Stimulated activated naive CD4-positive, alpha-beta T cell (primary cell): ENCODE results near the gene MED27.

Experiments used
- DNase-seq, 6 experiments: peaks; one replicate each; lab custom pipeline; 2025; lab: John Stamatoyannopoulos, UW

Gene MED27

DNA sequence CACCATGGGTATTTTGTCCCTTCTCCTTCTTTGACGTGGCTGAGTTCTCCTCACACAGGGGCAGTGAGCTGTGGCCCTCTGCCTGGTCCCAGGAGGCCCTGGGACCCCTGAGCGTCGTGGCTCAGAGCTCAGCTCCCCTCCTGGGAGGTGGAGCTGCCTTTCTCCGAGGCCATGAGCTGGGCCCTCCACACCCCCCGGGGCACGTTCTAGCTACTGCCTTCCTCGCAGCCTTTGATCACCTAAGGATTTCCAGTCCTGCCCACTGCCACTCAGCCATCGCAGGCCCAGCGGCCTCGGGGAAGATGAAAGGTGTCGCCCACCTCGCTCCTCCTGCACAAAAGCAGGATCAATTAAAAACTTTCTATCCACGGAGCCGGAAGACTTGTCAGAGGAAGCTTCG is 244.9 kb downstream of the MED27 start:
- DNase-seq: no peak

- no peak for DNase-seq
Measured at GRCh38 chr9:131833906-131834305, 245.8 kb downstream of the MED27 start.

DNA sequence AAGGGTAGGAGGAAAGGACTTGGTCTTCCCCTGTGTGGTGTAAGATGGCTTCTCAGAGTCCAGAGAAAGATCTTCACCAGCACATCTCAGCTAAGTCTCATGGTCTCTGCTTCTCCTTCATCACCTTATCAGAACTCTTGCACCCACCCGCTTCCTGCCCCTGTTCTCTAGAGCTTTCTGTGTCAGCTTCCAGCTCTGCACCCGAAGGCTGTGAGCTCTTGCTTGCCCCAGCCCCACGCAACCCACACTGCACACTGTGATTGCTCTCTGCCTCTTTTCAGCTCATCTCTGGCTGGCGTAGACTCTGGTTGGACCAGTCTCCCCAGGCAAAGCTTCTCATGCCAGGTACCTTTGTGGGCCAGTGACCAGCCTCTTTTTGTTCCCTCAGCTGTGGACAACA is 246.6 kb downstream of the MED27 start:
- no peak for DNase-seq

GRCh38 chr9:131831380-131832165 is 248.1 kb downstream of the MED27 start:
- DNase-seq: no peak

- no peak for DNase-seq
Measured at GRCh38 chr9:131827821-131828369, 251.8 kb downstream of the MED27 start.

GRCh38 chr9:131826966-131827525 is 252.6 kb downstream of the MED27 start:
- DNase-seq: no peak

GRCh38 chr9:131826053-131826452 is 253.6 kb downstream of the MED27 start:
- DNase-seq: no peak

DNA sequence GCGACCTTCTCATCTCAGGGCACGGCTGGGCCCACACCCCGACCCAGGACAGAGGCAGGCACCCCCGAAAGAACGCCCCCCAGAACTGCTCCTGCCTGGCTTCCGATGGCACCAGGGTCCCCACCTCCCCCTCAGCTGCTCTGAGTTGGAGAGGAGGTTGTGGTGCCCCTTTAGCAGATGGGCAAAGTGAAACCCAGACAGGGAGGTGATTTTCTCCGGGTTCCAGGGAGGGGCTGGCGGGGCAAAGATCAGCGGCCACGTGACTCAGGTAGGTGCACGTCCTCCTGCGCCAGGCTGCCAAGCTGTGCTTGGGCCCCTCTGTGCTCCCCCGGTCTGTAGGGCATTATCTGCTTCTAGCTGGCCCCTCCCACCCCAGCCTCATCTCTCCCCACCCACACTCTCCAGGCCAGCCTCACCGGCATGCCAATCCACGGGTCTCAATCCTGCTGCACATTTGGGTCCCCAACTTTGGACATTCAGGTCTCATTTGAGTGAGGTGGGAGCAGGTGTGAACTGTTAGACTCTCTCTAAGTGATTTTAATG is 254.6 kb downstream of the MED27 start:
- DNase-seq: no peak

GRCh38 chr9:131824155-131824594 is 255.5 kb downstream of the MED27 start:
- no peak for DNase-seq

- DNase-seq: no peak
Measured at GRCh38 chr9:131823701-131824146, 255.9 kb downstream of the MED27 start.

DNA sequence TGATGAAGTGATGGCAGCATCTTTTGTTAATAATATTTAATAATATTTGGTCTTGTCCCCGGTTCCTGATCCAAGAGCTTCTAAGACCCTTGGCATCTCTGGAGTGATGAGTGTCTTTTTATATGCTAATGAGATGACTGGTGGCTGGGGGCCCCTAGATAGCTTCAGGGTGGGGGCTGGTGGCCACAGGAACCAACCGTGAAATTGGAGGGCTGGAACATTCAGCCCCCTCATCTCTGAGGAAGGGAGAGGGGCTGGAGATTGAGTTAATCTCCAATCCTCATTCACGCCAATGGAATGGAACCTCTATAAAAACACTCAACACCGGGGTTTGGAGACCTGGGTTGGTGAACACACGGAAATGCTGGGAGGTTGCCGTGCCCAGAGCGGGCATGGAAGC is 261.6 kb downstream of the MED27 start:
- DNase-seq: no peak

DNA sequence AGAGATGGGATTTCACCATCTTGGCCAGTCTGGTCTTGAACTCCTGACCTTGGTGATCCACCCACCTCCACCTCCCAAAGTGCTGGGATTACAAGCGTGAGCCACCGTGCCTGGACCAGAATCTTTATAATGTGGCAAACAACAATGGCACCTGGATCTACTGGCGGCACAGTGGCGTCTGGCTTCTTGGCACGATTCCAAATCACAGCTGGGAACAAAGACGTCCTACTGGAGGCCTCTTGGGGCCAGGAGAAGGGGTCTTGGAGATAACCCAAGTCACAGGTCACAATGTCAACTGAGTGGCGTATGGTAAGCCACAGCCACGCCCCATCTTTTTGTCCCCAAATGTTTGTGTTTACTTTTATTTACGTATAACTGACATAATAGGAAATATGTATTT is 262.0 kb downstream of the MED27 start:
- no peak for DNase-seq

- DNase-seq: no peak
Measured at GRCh38 chr9:131817073-131817472, 262.6 kb downstream of the MED27 start.

DNA sequence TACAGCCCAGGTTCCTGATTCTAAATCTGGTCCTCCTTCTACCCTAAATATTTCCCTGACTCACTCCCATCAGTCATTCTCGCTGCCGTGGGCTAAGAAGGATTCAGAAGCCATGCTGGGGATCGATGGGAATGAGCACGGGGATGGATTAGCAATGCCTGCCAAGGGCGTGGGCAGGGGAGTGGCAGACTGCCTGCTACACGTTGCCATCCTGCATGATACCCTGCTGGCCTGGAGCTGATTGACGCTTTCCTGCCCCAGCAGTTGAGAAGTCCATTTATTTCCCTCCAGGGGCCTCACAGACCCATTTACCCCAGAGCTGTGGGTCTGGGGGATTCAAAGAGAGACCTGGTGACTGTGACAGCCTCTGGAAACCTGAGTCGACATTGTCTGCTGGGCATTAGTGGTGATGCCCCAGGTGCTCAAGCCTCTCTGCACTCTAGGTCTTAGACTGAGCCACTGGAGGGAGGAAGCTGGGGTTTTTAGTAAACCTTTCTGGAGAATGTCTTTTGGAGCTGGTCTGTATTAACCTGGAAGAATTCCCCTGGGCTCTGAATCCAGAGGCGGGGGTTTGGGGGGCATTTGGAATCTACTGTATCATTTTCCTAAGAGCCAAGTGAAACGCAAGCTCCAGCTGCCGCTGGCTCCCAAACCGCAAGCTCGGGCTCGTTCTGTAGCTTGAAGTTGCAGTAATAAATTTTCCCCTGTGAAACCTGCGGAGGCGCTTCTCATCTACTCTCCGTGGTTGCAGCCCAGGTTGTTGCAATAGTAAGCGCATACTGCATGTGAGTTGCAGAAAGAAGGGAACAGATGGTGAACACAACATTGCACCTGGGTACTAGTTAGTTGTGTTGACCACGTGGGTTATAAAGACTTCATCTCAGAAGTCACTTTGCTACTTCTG is 263.4 kb downstream of the MED27 start:
- no peak for DNase-seq

- no peak for DNase-seq
Measured at GRCh38 chr9:131814707-131815106, 265.0 kb downstream of the MED27 start.

DNA sequence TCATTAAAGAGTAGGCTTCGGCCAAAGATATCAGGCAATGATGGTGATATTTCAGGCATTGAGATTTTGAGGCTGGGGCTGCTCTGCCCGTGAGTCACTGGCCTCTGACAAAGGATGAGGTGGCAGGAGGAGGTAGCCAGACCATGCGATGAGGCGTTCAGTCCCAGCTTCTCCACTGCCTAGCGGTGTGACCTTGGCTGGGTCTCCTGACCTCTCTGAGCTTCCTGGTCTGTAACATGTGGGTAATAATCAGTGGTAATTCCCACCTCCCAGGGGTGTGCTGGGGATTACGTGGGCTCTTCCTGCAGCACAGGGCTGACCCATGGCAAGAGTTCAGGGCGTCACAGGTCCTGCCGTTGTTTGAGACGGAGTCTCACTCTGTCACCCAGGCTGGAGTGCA is 266.6 kb downstream of the MED27 start:
- no peak for DNase-seq

DNA sequence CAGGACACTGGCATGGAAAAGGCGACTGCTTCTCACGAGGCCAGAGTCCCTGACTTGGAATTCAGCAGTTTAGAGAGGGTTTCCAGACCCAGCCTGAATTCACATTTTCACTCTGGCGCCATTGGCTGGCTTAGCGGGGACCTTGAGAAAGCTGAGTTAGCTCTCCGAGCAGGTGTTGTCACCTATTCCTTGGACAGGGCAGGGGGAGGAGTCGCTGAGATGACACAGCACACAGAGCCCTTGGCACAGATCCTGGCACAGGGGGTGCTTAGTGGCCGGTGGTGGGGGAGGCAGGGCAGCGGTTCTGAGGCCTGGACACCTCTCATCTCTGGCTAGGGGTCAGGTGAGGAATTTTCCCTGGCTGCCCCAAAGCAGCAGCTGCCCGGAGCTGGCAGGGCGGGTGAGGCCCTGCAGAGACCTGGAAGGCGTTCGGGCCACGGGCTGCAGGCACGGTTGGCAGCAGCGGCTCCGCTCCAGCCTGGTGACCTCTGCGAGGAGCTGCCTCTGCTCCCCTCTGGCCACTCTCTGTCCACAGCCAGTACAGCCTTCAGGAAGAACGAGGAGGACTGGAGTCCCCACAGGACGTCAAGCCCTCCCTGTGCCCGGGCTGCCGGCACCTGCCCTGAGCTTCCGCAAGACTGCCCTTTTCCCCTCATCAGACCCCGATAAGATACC is 267.4 kb downstream of the MED27 start:
- DNase-seq: no peak

DNA sequence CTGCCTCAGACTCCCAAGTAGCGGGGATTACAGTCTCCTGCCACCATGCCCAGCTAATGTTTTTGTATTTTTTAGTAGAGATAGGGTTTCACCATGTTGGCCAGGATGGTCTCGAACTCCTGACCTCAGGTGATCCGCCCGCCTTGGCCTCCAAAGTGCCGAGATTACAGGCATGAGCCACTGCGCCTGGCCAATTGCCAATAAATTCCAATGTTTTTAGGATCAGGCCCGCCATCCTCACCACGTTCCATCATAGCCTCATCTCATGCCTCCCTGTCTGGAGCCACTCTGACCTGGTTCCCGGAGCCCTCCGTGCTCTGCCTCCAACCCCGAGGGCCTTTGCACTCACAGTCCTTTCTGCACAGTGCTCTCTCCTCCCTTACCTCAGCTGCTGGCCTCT is 268.3 kb downstream of the MED27 start:
- DNase-seq: no peak

DNA sequence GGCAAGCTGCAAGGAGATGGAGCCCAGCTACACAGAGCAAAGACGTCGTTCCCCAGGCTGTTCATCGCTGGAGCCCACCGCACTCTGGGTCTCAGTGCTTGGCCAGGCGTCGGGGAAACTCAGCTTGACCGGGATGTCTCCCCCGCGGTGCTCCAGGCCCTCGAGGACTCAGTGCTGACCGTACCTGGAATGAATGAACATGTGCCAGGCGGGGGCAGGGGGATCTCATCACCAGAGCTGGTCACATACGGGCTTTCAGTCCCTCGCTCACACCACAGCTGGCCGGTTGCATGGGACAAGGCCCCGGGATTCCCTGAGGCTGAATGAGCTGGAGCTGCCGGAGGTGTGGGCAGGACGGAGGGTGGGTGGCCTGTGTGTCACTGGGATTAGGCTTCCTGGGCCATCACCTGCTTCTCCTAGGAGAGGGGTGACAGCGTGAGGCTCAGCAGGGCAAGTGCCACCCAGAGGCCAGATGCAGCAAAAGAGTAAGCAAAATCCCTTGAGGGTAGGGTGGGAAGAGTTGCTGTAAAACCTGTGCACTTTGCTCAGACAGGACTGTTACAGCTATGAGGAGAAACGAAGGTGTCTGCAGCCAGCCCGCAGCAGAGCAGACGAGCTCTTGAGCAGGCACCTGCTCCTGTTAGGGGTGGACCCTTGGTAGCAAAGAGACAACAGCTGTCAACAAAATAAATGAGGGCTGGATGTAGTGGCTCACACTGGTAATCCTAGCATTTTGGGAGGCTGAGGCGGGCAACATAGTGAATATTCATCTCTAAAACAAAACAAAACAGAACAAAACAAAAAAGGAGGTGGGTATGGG is 269.1 kb downstream of the MED27 start:
- no peak for DNase-seq
